Thyroid gland (tissue), 4 donors: Measurements from ENCODE around the gene VRK3. TPM values are rescaled to one million over a fixed set of nuclear protein-coding genes. Genes with fewer than 3 reads are reported as not detected.

ENCODE experiments used
- DNase-seq, 2 donors: peaks; one replicate each; pipeline ENCODE4 v3.0.0-alpha.2; 2019
- H3K27ac ChIP-seq, 3 donors: fragments of 200-600 bp; sonication (generic); 1 replicate in 2 of 3; 2 replicates in 1 of 3; pipeline ENCODE4 v1.5.1; 2016 to 2019; ENCODE audit warnings: mild to moderate bottlenecking in 1 of 3, moderate library complexity in 1 of 3
- H3K27me3 ChIP-seq: fragments of 200-600 bp; sonication (generic); one replicate; pipeline ENCODE4 v1.5.1; 2019
- H3K36me3 ChIP-seq, 2 donors: fragments of 200-600 bp; sonication (generic); one replicate each; pipeline ENCODE4 v1.5.1; 2016 to 2019
- H3K4me1 ChIP-seq, 2 donors: fragments of 200-600 bp; sonication (generic); one replicate each; pipeline ENCODE4 v1.5.1; 2017 to 2019
- H3K4me3 ChIP-seq, 3 donors: fragments of 200-600 bp; sonication (generic); replicated peaks in 1 of 3; 1 replicate in 2 of 3; 2 replicates in 1 of 3; pipeline ENCODE4 v1.5.1; 2016; ENCODE audit warnings: mild to moderate bottlenecking in 1 of 3
- H3K9me3 ChIP-seq: fragments of 200-600 bp; sonication (generic); one replicate; pipeline ENCODE4 v1.5.1; 2017
- CTCF ChIP-seq, 6 experiments: fragments of 200-600 bp in 3 of 6; fragments of 450-650 bp in 3 of 6; sonication (generic) in 3 of 6; IDR thresholded peaks; one replicate each; pipeline ENCODE4 v1.5.1; 2016 to 2019; ENCODE audit warnings: antibody characterized with exemption in 6 of 6, mild to moderate bottlenecking in 2 of 6, inconsistent platforms in 1 of 6, moderate library complexity in 1 of 6
- POLR2A ChIP-seq, 2 donors: fragments of 450-650 bp; IDR thresholded peaks; one replicate each; pipeline ENCODE4 v1.6.1; 2017; ENCODE audit warnings: antibody characterized with exemption in 2 of 2, mild to moderate bottlenecking in 2 of 2, moderate library complexity in 1 of 2
- WGBS, 2 donors: methylation state at CpG; one replicate each; pipeline ENCODE4 v1.1.5; 2017; 5-methylcytosine and 5-hydroxymethylcytosine counted together
- intact Hi-C: fragments of 100-400 bp; cut with DNase I; formaldehyde crosslinking; loops from one replicate; pipeline ENCODE4 v1.15.1; 2023
- total RNA-seq, 4 donors: library from RNA; depleted of rRNA; stranded (reverse); fragments of >200 nt; gene quantifications; one replicate each; pipeline ENCODE4 v1.2.3, GENCODE V29; 2016

Gene VRK3
- total RNA-seq, 4 donors from 2014 or later, result 34.7 to 52.1 (median 46.8) TPM

DNA sequence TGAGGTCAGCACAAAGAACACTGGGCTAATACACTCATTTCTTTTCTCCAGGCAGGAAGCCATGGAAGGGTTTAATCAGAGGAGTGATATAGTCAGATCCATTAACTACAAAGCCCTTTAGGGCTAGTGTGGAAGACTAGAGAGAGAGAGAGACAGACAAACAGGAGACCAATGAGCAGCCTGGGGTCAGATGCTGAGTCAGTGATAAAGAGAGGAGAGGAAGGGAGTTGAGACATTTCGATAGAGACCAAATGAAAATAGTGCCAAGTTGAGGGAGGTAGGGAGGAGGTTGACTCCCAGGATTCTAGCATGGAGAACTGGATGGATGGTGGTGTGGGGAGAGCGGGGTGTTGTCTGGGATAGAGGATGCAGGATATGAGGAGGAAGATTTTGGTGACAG is 18.8 kb upstream of the VRK3 start:
- Histone ChIP-seq H3K36me3 (peaks cover 60 to 68% of the 10 kb centered on the region in 2 donors), H3K27me3 (no peaks in the 10 kb centered on the region), H3K9me3 (no peaks in the 10 kb centered on the region), H3K27ac (no peak overlapping the region), H3K4me1 (no peaks in the 10 kb centered on the region), H3K4me3 (no peak overlapping the region)
- 98% methylated on average over 2 of the region's 2 CpGs for WGBS, 2 donors
- intact Hi-C loops, result no loop called here
- DNase-seq, result no peak
- TF ChIP-seq POLR2A (IDR thresholded peaks at IDR 0.05) (no peak), CTCF (IDR thresholded peaks at IDR 0.05) (no peak)

DNA sequence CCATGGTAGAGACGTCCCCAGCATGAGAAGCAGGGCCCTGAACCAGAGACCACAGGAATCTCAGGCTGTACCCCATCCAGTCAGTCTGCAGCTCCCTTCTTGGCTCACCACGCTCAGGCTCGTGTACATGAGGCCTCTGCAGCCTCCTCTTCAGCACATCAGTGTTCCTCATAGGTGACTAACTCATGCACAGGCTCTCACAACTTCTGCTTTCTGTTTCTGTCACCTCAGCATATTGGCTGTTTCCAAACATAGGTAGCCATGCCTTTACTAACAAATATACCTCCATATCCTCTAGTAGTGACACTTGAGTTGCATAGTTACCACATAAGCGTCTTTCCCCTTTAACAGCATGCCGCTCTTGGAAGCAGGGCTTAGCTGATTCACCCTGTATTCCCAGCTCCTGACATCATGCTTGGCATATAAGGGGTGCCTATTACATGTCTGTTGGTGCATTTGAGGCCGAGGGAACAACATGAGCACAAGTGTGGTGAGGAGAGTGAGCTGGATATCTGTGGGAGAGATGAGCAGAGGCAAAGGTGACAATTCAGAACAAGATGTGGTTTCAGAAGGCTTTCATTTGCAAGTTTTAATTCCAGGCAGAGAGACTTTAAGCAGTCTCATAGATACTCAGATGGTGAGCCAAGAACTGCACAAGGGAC is 17.3 kb upstream of the VRK3 start:
- Histone ChIP-seq H3K36me3 (peaks cover 63 to 73% of the 10 kb centered on the region in 2 donors), H3K27ac (no peak overlapping the region), H3K4me1 (no peaks in the 10 kb centered on the region), H3K4me3 (no peak overlapping the region), H3K27me3 (no peaks in the 10 kb centered on the region), H3K9me3 (no peaks in the 10 kb centered on the region)
- DNase-seq, result no peak
- TF ChIP-seq POLR2A (IDR thresholded peaks at IDR 0.05), result no peak
- no peak for TF ChIP-seq CTCF (IDR thresholded peaks at IDR 0.05)
- intact Hi-C loops, result no loop called here
- WGBS, 2 donors, result 91 to 99% methylated on average over 6 of the region's 6 CpGs

DNA sequence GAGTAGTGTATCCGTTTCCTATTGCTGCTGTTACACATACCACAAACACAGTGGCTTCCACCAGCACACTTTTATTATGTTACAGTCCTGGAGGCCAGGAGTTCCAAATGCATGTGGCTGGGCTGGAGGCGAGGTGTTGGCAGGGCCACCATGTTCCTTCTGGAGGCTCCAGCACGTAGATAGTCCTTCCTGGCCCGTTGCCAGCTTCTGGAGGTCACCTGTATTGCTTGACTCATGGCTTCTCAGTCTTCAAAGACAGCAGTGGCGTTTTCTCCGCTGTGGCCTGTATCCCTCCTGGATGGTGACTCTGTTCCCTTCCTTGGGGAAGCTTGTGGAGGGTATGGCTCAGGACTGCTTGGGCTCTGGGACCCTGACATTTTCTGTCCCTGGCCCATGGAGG is 15.8 kb upstream of the VRK3 start:
- WGBS, 2 donors, result 82 to 83% methylated on average over 6 of the region's 6 CpGs
- no peak overlapping the region for H3K4me3 ChIP-seq
- no peak for DNase-seq
- H3K9me3 ChIP-seq, result no peaks in the 10 kb centered on the region
- intact Hi-C loops, result no loop called here
- no peaks in the 10 kb centered on the region for H3K27me3 ChIP-seq
- no peaks in the 10 kb centered on the region for H3K4me1 ChIP-seq
- H3K36me3 ChIP-seq, result peaks cover 69 to 70% of the 10 kb centered on the region in 2 donors
- TF ChIP-seq CTCF (IDR thresholded peaks at IDR 0.05) (no peak), POLR2A (IDR thresholded peaks at IDR 0.05) (no peak)
- no peak overlapping the region for H3K27ac ChIP-seq

DNA sequence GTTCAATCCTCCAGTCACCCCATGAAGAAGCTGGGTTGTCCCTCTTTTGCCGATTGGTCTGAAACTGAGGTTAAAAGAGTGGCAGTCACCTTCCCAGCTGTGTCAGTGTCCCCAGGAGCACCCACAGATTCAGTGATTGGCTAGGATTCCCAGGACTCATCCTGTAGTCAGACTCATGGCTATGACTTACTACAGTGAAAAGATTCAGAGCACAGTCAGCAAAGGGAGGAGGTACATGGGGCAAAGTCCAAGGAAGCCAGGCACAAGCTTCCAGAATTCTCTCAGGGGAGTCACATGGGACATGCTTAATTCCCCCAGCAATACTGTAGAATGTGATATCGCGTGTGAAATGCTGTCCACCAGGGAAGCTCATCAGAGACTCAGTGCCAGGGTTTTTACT is 14.8 kb upstream of the VRK3 start:
- WGBS, 2 donors, result 93 to 100% methylated on average over 3 of the region's 3 CpGs
- H3K27ac ChIP-seq, result no peak overlapping the region
- no peaks in the 10 kb centered on the region for H3K9me3 ChIP-seq
- H3K4me1 ChIP-seq, result no peaks in the 10 kb centered on the region
- H3K27me3 ChIP-seq, result no peaks in the 10 kb centered on the region
- DNase-seq, result no peak
- intact Hi-C loops, result no loop called here
- H3K36me3 ChIP-seq, result peaks cover 59 to 60% of the 10 kb centered on the region in 2 donors
- TF ChIP-seq POLR2A (IDR thresholded peaks at IDR 0.05) (no peak), CTCF (IDR thresholded peaks at IDR 0.05) (no peak)
- no peak overlapping the region for H3K4me3 ChIP-seq

GRCh38 chr19:50036908-50037307 is 11.7 kb upstream of the VRK3 start:
- no peaks in the 10 kb centered on the region for H3K9me3 ChIP-seq
- intact Hi-C loops, result no loop called here
- WGBS, 2 donors, result 89 to 93% methylated on average over 3 of the region's 3 CpGs
- H3K4me3 ChIP-seq, result no peak overlapping the region
- H3K27ac ChIP-seq, result no peak overlapping the region
- H3K4me1 ChIP-seq, result no peaks in the 10 kb centered on the region
- TF ChIP-seq POLR2A (IDR thresholded peaks at IDR 0.05), result no peak
- no peak for DNase-seq
- H3K27me3 ChIP-seq, result no peaks in the 10 kb centered on the region
- H3K36me3 ChIP-seq, result peaks cover 47 to 55% of the 10 kb centered on the region in 2 donors
